Stimulated activated CD4-positive, alpha-beta T cell treated with anti-CD3 and anti-CD28 coated beads, Interleukin-12 subunit alpha, Interleukin-12 subunit beta, amount 100 ng/mL, for 24 hours (primary cell): Measurements from ENCODE around the gene CERKL.

Experiments
- DNase-seq, 2 experiments: peaks; one replicate each; pipeline ENCODE4 v3.0.0-alpha.2; 2020; ENCODE audit warnings: low read depth in 2 of 2

Gene CERKL

DNA sequence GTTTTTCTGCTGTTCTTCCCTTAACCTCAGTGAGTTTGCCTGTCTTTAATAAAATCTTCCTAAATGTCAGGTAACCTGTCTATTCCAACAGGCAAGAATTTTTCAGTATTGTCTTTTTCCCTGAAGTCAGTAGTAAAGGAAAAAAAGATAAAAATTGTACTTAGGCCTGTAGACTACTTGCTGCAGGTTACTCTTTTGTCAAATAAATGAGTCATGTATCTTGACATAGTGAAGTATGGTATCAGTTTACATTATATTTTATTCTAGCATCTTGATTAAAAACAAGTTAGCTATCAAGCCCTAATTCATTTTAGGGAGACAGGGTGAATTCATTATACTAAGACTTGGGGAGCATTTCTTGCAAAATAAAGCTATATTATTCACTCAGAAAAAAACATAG lies 139.9 kb downstream of the CERKL start:
- DNase-seq, result no peak

DNA sequence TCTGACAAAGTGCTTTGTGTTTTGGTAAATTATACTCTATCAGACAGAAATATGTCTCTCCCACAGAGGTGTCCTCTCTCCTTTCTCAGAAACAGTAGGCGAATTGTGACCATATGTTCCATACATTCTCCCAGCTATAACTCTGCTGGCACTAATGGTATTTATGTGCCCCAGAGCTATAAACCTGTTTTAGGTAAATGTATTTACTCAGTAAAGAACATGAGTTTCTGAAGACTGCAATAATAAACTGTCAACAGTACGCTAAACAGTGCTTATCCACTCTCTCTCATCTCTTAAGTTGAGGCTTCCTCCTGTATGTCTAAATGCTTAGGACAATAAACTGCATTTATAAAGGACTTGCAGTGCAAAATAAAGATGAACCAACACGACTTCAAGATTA lies 141.2 kb downstream of the CERKL start:
- DNase-seq, result no peak

DNA sequence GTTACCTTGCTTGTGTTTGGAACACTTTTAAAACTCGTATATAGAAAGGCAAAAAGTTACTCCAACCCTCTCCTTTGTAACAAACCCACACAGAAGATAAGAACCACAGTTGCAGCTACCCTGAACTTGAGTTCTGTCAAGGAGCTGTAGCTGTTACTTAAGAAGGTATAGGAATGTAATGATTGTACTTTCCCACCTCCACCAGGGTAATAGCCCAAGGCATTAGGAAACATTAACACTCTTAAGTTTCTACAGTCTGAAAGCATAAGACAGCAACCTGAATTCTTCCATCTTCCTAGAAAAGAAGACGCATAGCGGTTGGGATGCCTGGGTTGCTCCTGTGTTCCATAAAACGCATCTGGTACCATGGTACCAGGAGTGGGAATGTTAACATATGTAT lies 156.7 kb downstream of the CERKL start:
- no peak for DNase-seq

DNA sequence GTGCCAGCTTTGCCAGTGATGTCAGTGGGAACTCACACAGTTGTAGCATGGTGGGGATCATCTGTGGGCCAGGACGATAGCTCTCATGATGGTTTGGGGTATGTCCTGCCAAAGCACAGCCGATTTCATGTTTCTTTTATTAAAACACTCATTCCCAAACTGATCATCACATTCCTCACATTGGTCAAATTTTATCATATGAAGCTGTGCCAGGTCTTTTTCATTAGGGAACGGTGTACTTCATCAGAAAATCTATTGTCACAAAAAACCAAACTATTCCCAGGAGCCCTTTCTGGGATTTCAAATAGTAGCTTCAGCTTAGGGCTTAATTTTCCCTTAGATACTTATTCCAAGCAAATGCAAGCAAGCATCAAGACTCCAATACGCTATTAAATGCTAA lies 157.7 kb downstream of the CERKL start:
- DNase-seq, result no peak
